Stimulated activated CD8-positive, alpha-beta memory T cell treated with anti-CD3 and anti-CD28 coated beads, Interleukin-4, amount 100 ng/mL, for 1 hour (primary cell): ENCODE results near the gene PAPPA.

ENCODE experiments used
- DNase-seq, 2 donors: peaks; one replicate each; pipeline ENCODE4 v3.0.0-alpha.2; 2020; ENCODE audit warnings: low read depth in 2 of 2, low spot score in 1 of 2

PAPPA gene

GRCh38 chr9:116411506-116411905 is 257.9 kb downstream of the PAPPA start:
- no peak for DNase-seq

- no peak for DNase-seq
Observed at GRCh38 chr9:116414374-116414773, 260.8 kb downstream of the PAPPA start.

GRCh38 chr9:116416421-116416820 is 262.8 kb downstream of the PAPPA start:
- DNase-seq = no peak

GRCh38 chr9:116417464-116417863 is 263.9 kb downstream of the PAPPA start:
- DNase-seq = no peak

GRCh38 chr9:116419181-116419580 is 265.6 kb downstream of the PAPPA start:
- no peak for DNase-seq

GRCh38 chr9:116420993-116421538 is 267.5 kb downstream of the PAPPA start:
- no peak for DNase-seq

- no peak for DNase-seq
Observed at GRCh38 chr9:116422119-116422979, 268.8 kb downstream of the PAPPA start.

- no peak for DNase-seq
Observed at GRCh38 chr9:116423149-116423548, 269.6 kb downstream of the PAPPA start.

GRCh38 chr9:116425244-116425643 is 271.7 kb downstream of the PAPPA start:
- no peak for DNase-seq

- no peak for DNase-seq
Observed at GRCh38 chr9:116430849-116431248, 277.3 kb downstream of the PAPPA start.

- no peak for DNase-seq
Observed at GRCh38 chr9:116432051-116432450, 278.5 kb downstream of the PAPPA start.

GRCh38 chr9:116434314-116434713 is 280.7 kb downstream of the PAPPA start:
- DNase-seq = no peak

- DNase-seq = no peak
Observed at GRCh38 chr9:116435706-116436105, 282.1 kb downstream of the PAPPA start.

GRCh38 chr9:116436121-116436520 is 282.5 kb downstream of the PAPPA start:
- no peak for DNase-seq

GRCh38 chr9:116437411-116438370 is 284.1 kb downstream of the PAPPA start:
- DNase-seq = no peak

GRCh38 chr9:116442528-116442927 is 288.9 kb downstream of the PAPPA start:
- no peak for DNase-seq

- no peak for DNase-seq
Observed at GRCh38 chr9:116447934-116448333, 294.3 kb downstream of the PAPPA start.

- no peak for DNase-seq
Observed at GRCh38 chr9:116448431-116448830, 294.8 kb downstream of the PAPPA start.

- DNase-seq = no peak
Observed at GRCh38 chr9:116449949-116450348, 296.4 kb downstream of the PAPPA start.

- no peak for DNase-seq
Observed at GRCh38 chr9:116450378-116451139, 297.0 kb downstream of the PAPPA start.
